H1 (cell line): ENCODE results near the gene EPSTI1. TPM values are rescaled to one million over a fixed set of nuclear protein-coding genes. Genes with fewer than 3 reads are reported as not detected.

Source experiments
- BCL11A ChIP-seq, 2 experiments: IDR thresholded peaks; one replicate each; pipeline ENCODE4 v1.6.1; 2011; ENCODE audit warnings: low read depth in 2 of 2, low read length in 2 of 2, mild to moderate bottlenecking in 2 of 2
- CHD2 ChIP-seq: IDR thresholded peaks from 2 replicates; pipeline ENCODE4 v1.6.1; 2012; ENCODE audit warnings: low read length, improper control_type of control experiment
- KDM5A ChIP-seq: fragments of 200-600 bp; IDR thresholded peaks from 2 replicates; pipeline ENCODE4 v1.7.1; 2012; ENCODE audit warnings: mild to moderate bottlenecking, low read length, inconsistent platforms, mixed read lengths
- POLR2A ChIP-seq, 2 experiments: IDR thresholded peaks; 1 replicate in 1 of 2; 2 replicates in 1 of 2; pipeline ENCODE4 v1.6.1; 2011; ENCODE audit warnings: low read depth in 2 of 2, low read length in 2 of 2, mild to moderate bottlenecking in 2 of 2; ENCODE audit errors: control extremely low read depth in 1 of 2
- RNF2 ChIP-seq: fragments of 200-900, 300-1000 bp; sonication (generic); IDR thresholded peaks from 2 replicates; pipeline ENCODE4 v1.7.1; 2016; ENCODE audit warnings: borderline replicate concordance, low read depth, mild to moderate bottlenecking, antibody characterized with exemption, low read length; ENCODE audit not compliant: poor library complexity, severe bottlenecking; ENCODE audit errors: missing control alignments
- RXRA ChIP-seq: IDR thresholded peaks from 2 replicates; pipeline ENCODE4 v1.6.1; 2011; ENCODE audit warnings: low read depth, mild to moderate bottlenecking, low read length, moderate library complexity; ENCODE audit not compliant: insufficient read depth
- SAP30 ChIP-seq: fragments of 300-600 bp; sonication (generic); IDR thresholded peaks from 2 replicates; pipeline ENCODE4 v1.7.1; 2012; ENCODE audit warnings: low read length, moderate library complexity, mild to moderate bottlenecking, inconsistent platforms; ENCODE audit not compliant: insufficient read depth, insufficient replicate concordance
- SP4 ChIP-seq: IDR thresholded peaks from 2 replicates; pipeline ENCODE4 v1.6.1; 2012; ENCODE audit warnings: low read length, inconsistent platforms
- TBP ChIP-seq: IDR thresholded peaks from 2 replicates; pipeline ENCODE4 v1.6.1; 2011; ENCODE audit warnings: low read depth, low read length, improper control_type of control experiment
- polyA plus RNA-seq, 7 experiments: library from polyadenylated mRNA; depleted of rRNA in 3 of 7; stranded (reverse) in 5 of 7; unstranded in 2 of 7; fragments of >200 nt in 5 of 7; fragments of 200-250 nt in 2 of 7; gene quantifications; 1 replicate in 5 of 7; 2 replicates in 1 of 7; 4 replicates in 1 of 7; pipeline versions ENCODE4 v1.2.1 to v1.2.3, GENCODE V29; 2011 to 2013; ENCODE audit warnings: missing spikeins in 2 of 7, mixed read lengths in 2 of 7
- total RNA-seq: library from RNA; stranded (reverse); fragmentation: NEBNext Ultra II Directional; extraction: Animal tissue kit (Norgen Biotek cat#: 25700); gene quantifications from 2 replicates; pipeline ENCODE4 v1.2.1, GENCODE V29; 2021
- TF ChIP-seq, protein P1 (sequence below): fragments of 300-600 bp; sonication (generic); IDR thresholded peaks from 2 replicates; pipeline ENCODE4 v1.7.1; 2012; ENCODE audit warnings: low read length, moderate library complexity, mild to moderate bottlenecking, inconsistent platforms; ENCODE audit not compliant: insufficient replicate concordance

Gene EPSTI1
- total and polyA plus RNA-seq, 2 of the 8 experiments (the other 6 are each of a cell fraction or from before 2014, with no cell fraction given): 0.23 to 0.37 TPM

DNA sequence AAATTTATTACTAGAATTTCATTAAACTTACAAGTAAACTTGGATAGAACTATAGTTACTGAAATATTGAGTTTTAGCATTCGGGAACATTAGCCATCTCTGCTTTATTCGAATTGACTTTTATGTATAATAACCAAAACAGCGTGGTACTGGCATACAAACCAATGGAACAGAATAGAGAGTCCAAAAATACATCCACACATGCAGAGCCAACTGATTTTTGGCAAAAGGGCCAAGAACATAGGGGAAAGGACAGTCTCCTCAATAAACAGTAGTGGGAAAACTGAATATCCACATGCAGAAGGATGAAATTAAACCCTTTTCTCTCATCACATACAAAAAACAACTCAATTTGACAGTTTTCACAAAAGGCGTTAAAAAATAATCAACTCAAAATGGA, 84.3 kb downstream of the EPSTI1 start (continued):
- TF ChIP-seq, protein P1, sequence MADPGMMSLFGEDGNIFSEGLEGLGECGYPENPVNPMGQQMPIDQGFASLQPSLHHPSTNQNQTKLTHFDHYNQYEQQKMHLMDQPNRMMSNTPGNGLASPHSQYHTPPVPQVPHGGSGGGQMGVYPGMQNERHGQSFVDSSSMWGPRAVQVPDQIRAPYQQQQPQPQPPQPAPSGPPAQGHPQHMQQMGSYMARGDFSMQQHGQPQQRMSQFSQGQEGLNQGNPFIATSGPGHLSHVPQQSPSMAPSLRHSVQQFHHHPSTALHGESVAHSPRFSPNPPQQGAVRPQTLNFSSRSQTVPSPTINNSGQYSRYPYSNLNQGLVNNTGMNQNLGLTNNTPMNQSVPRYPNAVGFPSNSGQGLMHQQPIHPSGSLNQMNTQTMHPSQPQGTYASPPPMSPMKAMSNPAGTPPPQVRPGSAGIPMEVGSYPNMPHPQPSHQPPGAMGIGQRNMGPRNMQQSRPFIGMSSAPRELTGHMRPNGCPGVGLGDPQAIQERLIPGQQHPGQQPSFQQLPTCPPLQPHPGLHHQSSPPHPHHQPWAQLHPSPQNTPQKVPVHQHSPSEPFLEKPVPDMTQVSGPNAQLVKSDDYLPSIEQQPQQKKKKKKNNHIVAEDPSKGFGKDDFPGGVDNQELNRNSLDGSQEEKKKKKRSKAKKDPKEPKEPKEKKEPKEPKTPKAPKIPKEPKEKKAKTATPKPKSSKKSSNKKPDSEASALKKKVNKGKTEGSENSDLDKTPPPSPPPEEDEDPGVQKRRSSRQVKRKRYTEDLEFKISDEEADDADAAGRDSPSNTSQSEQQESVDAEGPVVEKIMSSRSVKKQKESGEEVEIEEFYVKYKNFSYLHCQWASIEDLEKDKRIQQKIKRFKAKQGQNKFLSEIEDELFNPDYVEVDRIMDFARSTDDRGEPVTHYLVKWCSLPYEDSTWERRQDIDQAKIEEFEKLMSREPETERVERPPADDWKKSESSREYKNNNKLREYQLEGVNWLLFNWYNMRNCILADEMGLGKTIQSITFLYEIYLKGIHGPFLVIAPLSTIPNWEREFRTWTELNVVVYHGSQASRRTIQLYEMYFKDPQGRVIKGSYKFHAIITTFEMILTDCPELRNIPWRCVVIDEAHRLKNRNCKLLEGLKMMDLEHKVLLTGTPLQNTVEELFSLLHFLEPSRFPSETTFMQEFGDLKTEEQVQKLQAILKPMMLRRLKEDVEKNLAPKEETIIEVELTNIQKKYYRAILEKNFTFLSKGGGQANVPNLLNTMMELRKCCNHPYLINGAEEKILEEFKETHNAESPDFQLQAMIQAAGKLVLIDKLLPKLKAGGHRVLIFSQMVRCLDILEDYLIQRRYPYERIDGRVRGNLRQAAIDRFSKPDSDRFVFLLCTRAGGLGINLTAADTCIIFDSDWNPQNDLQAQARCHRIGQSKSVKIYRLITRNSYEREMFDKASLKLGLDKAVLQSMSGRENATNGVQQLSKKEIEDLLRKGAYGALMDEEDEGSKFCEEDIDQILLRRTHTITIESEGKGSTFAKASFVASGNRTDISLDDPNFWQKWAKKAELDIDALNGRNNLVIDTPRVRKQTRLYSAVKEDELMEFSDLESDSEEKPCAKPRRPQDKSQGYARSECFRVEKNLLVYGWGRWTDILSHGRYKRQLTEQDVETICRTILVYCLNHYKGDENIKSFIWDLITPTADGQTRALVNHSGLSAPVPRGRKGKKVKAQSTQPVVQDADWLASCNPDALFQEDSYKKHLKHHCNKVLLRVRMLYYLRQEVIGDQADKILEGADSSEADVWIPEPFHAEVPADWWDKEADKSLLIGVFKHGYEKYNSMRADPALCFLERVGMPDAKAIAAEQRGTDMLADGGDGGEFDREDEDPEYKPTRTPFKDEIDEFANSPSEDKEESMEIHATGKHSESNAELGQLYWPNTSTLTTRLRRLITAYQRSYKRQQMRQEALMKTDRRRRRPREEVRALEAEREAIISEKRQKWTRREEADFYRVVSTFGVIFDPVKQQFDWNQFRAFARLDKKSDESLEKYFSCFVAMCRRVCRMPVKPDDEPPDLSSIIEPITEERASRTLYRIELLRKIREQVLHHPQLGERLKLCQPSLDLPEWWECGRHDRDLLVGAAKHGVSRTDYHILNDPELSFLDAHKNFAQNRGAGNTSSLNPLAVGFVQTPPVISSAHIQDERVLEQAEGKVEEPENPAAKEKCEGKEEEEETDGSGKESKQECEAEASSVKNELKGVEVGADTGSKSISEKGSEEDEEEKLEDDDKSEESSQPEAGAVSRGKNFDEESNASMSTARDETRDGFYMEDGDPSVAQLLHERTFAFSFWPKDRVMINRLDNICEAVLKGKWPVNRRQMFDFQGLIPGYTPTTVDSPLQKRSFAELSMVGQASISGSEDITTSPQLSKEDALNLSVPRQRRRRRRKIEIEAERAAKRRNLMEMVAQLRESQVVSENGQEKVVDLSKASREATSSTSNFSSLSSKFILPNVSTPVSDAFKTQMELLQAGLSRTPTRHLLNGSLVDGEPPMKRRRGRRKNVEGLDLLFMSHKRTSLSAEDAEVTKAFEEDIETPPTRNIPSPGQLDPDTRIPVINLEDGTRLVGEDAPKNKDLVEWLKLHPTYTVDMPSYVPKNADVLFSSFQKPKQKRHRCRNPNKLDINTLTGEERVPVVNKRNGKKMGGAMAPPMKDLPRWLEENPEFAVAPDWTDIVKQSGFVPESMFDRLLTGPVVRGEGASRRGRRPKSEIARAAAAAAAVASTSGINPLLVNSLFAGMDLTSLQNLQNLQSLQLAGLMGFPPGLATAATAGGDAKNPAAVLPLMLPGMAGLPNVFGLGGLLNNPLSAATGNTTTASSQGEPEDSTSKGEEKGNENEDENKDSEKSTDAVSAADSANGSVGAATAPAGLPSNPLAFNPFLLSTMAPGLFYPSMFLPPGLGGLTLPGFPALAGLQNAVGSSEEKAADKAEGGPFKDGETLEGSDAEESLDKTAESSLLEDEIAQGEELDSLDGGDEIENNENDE: no peak
- TF ChIP-seq BCL11A (IDR thresholded peaks at IDR 0.05; ENCODE audit: low read depth in 2 of 2, low read length in 2 of 2) (no peak), TBP (no peak), KDM5A (no peak), RXRA (no peak), CHD2 (no peak), SP4 (no peak), SAP30 (no peak), POLR2A (IDR thresholded peaks at IDR 0.05; ENCODE audit: control extremely low read depth in 1 of 2, low read depth in 2 of 2, low read length in 2 of 2) (no peak), RNF2 (no peak)
